ENCODE measurements around the gene KDM3B. TPM values are rescaled to one million over a fixed set of nuclear protein-coding genes. Genes with fewer than 3 reads are reported as not detected.

The KDM3B gene
- total RNA-seq, 1 experiment from 2014 or later, result 89.2 TPM

DNA sequence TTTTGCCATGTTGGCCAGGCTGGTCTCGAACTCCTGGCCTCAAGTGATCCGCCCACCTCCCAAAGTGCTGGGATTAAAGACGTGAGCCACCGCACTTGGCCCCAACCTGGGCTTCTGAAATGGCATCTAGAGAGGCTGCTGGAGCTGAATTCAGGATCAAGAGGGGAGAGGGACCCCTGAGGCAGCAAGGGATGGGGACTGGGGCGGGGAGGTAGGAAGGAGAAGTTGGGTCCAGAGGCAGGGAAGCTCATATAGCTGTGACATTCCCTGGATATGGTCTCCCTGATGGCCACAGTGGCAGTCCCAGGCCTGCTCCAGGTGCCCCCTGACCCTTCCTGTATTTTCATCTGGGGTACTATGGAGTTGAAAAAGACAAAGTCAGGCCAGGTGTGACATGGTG, 98.5 kb downstream of the KDM3B start:
- Histone ChIP-seq H2BK15ac (ENCODE audit: low read depth, low read length) (no peak overlapping the region), H2BK12ac (ENCODE audit: insufficient read length, low read depth, low read length) (no peak overlapping the region), H3K79me2 (ENCODE audit: insufficient read depth, low read length) (no peaks in the 10 kb centered on the region), H3K27me3 (ENCODE audit: insufficient read depth, low read length) (no peaks in the 10 kb centered on the region), H4K91ac (ENCODE audit: insufficient read length, low read depth, low read length) (no peak overlapping the region), H2BK120ac (ENCODE audit: low read depth, low read length, poor library complexity, severe bottlenecking) (no peak overlapping the region), H3K4me1 (ENCODE audit: insufficient read depth, low read length) (no peaks in the 10 kb centered on the region; the same call in 1 of the 2 replicates), H3K9me3 (ENCODE audit: control insufficient read depth, low read depth, low read length) (no peaks in the 10 kb centered on the region), H4K8ac (replicated peaks; ENCODE audit: insufficient read length, low read depth, low read length) (no peak overlapping the region), H3K9ac (ENCODE audit: extremely low read depth, insufficient read length, low read length) (no peak overlapping the region), H3K79me1 (ENCODE audit: insufficient read depth, low read depth, low read length, poor library complexity, severe bottlenecking) (no peaks in the 10 kb centered on the region), H3K4ac (ENCODE audit: low read depth, low read length) (no peak overlapping the region), H3K27ac (ENCODE audit: insufficient read length, low read depth, low read length) (no peak overlapping the region), H4K20me1 (ENCODE audit: control insufficient read depth, insufficient read depth, insufficient read length) (no peaks in the 10 kb centered on the region), H2AFZ (ENCODE audit: low read length) (no peak overlapping the region), H2BK5ac (ENCODE audit: insufficient read length, low read length) (no peak overlapping the region), H3K18ac (ENCODE audit: insufficient read length, low read depth, low read length) (no peak overlapping the region), H4K5ac (ENCODE audit: insufficient read length, low read depth, low read length) (no peak overlapping the region), H3K23me2 (ENCODE audit: insufficient read length, low read depth, low read length, poor library complexity, severe bottlenecking) (no peaks in the 10 kb centered on the region), H3K56ac (ENCODE audit: insufficient read length, low read depth, low read length) (no peak overlapping the region), H3T11ph (ENCODE audit: low read length) (no peak overlapping the region), H3K23ac (ENCODE audit: insufficient read length, low read depth, low read length) (no peak overlapping the region), H3K4me2 (ENCODE audit: insufficient read depth, insufficient read length, low read length) (no peak overlapping the region), H2BK20ac (ENCODE audit: low read depth, low read length, poor library complexity, severe bottlenecking) (no peak overlapping the region), H2AK5ac (ENCODE audit: insufficient read length, low read length) (no peak overlapping the region), H3K14ac (ENCODE audit: insufficient read depth, low read length) (no peak overlapping the region)
- H3K27ac Mint-ChIP-seq, result no peak overlapping the region
- no peak overlapping the region for H3K4me3 Mint-ChIP-seq
- DNase-seq, result no peak
- WGBS (ENCODE audit: extremely low coverage, insufficient read length, low lambda C conversion rate), result no CpG with 5 or more reads among the region's 5 CpGs
- H3K9me3 Mint-ChIP-seq, result no peaks in the 10 kb centered on the region
- TF ChIP-seq, protein P1, sequence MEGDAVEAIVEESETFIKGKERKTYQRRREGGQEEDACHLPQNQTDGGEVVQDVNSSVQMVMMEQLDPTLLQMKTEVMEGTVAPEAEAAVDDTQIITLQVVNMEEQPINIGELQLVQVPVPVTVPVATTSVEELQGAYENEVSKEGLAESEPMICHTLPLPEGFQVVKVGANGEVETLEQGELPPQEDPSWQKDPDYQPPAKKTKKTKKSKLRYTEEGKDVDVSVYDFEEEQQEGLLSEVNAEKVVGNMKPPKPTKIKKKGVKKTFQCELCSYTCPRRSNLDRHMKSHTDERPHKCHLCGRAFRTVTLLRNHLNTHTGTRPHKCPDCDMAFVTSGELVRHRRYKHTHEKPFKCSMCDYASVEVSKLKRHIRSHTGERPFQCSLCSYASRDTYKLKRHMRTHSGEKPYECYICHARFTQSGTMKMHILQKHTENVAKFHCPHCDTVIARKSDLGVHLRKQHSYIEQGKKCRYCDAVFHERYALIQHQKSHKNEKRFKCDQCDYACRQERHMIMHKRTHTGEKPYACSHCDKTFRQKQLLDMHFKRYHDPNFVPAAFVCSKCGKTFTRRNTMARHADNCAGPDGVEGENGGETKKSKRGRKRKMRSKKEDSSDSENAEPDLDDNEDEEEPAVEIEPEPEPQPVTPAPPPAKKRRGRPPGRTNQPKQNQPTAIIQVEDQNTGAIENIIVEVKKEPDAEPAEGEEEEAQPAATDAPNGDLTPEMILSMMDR (conservative IDR thresholded peaks at IDR 0.05), result no peak
- no peaks in the 10 kb centered on the region; a peak in 1 of 7 replicates for H3K36me3 Mint-ChIP-seq (ENCODE audit: insufficient read depth in 1 of 3, low read depth in 3 of 3)
- H3K27me3 Mint-ChIP-seq (ENCODE audit: low read depth), result peaks cover 4% of the 10 kb centered on the region; the same call in 1 of the 2 replicates
- H3K4me1 Mint-ChIP-seq, result peaks cover 35 to 42% of the 10 kb centered on the region in 2 experiments
